Sigmoid colon (tissue), 7 donors: ENCODE data around the gene NCR2. TPM values are rescaled to one million over a fixed set of nuclear protein-coding genes. Genes with fewer than 3 reads are reported as not detected.

Source experiments
- DNase-seq: peaks from one replicate; pipeline ENCODE4 v3.0.0-alpha.2; 2019
- H3K27ac ChIP-seq, 4 donors: fragments of 200-600 bp; sonication (generic); one replicate each; pipeline ENCODE4 v1.5.1; 2016 to 2019; ENCODE audit warnings: mild to moderate bottlenecking in 1 of 4
- H3K27me3 ChIP-seq, 3 donors: fragments of 200-600 bp; sonication (generic); one replicate each; pipeline ENCODE4 v1.5.1; 2019; ENCODE audit warnings: mild to moderate bottlenecking in 1 of 3
- H3K36me3 ChIP-seq, 4 donors: fragments of 200-600 bp; sonication (generic); one replicate each; pipeline ENCODE4 v1.5.1; 2016 to 2019
- H3K4me1 ChIP-seq, 4 donors: fragments of 200-600 bp; sonication (generic); one replicate each; pipeline ENCODE4 v1.5.1; 2017 to 2019
- H3K4me3 ChIP-seq, 4 donors: fragments of 200-600 bp; sonication (generic); one replicate each; pipeline ENCODE4 v1.5.1; 2017 to 2019; ENCODE audit warnings: mild to moderate bottlenecking in 2 of 4, moderate library complexity in 1 of 4
- H3K9me3 ChIP-seq, 4 donors: fragments of 200-600 bp in 3 of 4; sonication (generic) in 3 of 4; one replicate each; pipeline versions ENCODE4 v1.5.1 to v1.6.1; 2013 to 2019
- CTCF ChIP-seq, 4 experiments: fragments of 450-650 bp in 3 of 4; fragments of 200-600 bp in 1 of 4; IDR thresholded peaks; one replicate each; pipeline ENCODE4 v1.5.1; 2016 to 2019; ENCODE audit warnings: antibody characterized with exemption in 4 of 4, mild to moderate bottlenecking in 3 of 4, moderate library complexity in 2 of 4
- EP300 ChIP-seq, 4 donors: sonication (generic); formaldehyde crosslinking; IDR thresholded peaks; one replicate each; pipeline ENCODE4 v1.6.1; 2017; ENCODE audit warnings: antibody characterized with exemption in 4 of 4
- POLR2A ChIP-seq, 2 donors: fragments of 450-650 bp; IDR thresholded peaks; one replicate each; pipeline ENCODE4 v1.6.1; 2016; ENCODE audit warnings: antibody characterized with exemption in 2 of 2, mild to moderate bottlenecking in 2 of 2, moderate library complexity in 2 of 2
- POLR2AphosphoS5 ChIP-seq, 4 donors: sonication (generic); formaldehyde crosslinking; IDR thresholded peaks; one replicate each; pipeline ENCODE4 v1.6.1; 2017; ENCODE audit warnings: antibody characterized with exemption in 4 of 4
- WGBS, 2 donors: extraction: QIAGEN DNeasy Blood & Tissue Kit; methylation state at CpG; one replicate each; pipeline ENCODE4 v1.1.7; 2013; 5-methylcytosine and 5-hydroxymethylcytosine counted together
- intact Hi-C: fragments of 100-400 bp; cut with DNase I; formaldehyde crosslinking; loops from one replicate; pipeline ENCODE4 v1.15.1; 2023
- polyA plus RNA-seq, 3 donors: library from polyadenylated mRNA; stranded (reverse); fragments of 200-250 nt; gene quantifications; one replicate each; pipeline ENCODE4 v1.2.3, GENCODE V29; 2013
- total RNA-seq, 4 donors: library from RNA; depleted of rRNA; stranded (reverse); fragments of >200 nt; gene quantifications; one replicate each; pipeline ENCODE4 v1.1.0, GENCODE V29; 2016
- donor health status: healthy with polysubstance abuse.
- donor health status: Bipolar disorder and iron deficiency.
- donor health status: healthy.

Gene NCR2
- total and polyA plus RNA-seq, 7 donors, result 0.20 TPM; not detected in 6

GRCh38 chr6:41347378-41348050 is 12.1 kb downstream of the NCR2 start:
- peaks cover 0 to 16% (median 3%) of the 10 kb centered on the region in 3 donors for H3K27me3 ChIP-seq
- H3K4me3 ChIP-seq, result no peak overlapping the region
- peaks cover 0 to 4% (median 0%) of the 10 kb centered on the region in 4 donors for H3K9me3 ChIP-seq
- H3K27ac ChIP-seq, result no peak overlapping the region
- 85% methylated on average over 9 of the region's 9 CpGs for WGBS, 2 donors
- intact Hi-C loops, result no loop called here
- no peak for DNase-seq
- H3K36me3 ChIP-seq, result no peaks in the 10 kb centered on the region
- TF ChIP-seq EP300 (IDR thresholded peaks at IDR 0.05), result no peak
- no peak for TF ChIP-seq POLR2A (IDR thresholded peaks at IDR 0.05)
- TF ChIP-seq CTCF (IDR thresholded peaks at IDR 0.05), result no peak
- no peak for TF ChIP-seq POLR2AphosphoS5 (IDR thresholded peaks at IDR 0.05)
- no peaks in the 10 kb centered on the region for H3K4me1 ChIP-seq

- no peak for DNase-seq
- intact Hi-C loops, result no loop called here
- no peak overlapping the region for H3K4me3 ChIP-seq
- peaks cover 0 to 4% (median 0%) of the 10 kb centered on the region in 4 donors for H3K9me3 ChIP-seq
- no peaks in the 10 kb centered on the region for H3K4me1 ChIP-seq
- H3K36me3 ChIP-seq, result no peaks in the 10 kb centered on the region
- 97 to 99% methylated on average over 2 of the region's 2 CpGs for WGBS, 2 donors
- H3K27me3 ChIP-seq, result peaks cover 0 to 24% (median 3%) of the 10 kb centered on the region in 3 donors
- TF ChIP-seq CTCF (IDR thresholded peaks at IDR 0.05) (no peak), POLR2A (IDR thresholded peaks at IDR 0.05) (no peak), POLR2AphosphoS5 (IDR thresholded peaks at IDR 0.05) (no peak), EP300 (IDR thresholded peaks at IDR 0.05) (no peak)
- no peak overlapping the region for H3K27ac ChIP-seq
These were observed 13.5 kb downstream of the NCR2 start for GRCh38 chr6:41348934-41349333.

GRCh38 chr6:41352396-41352795 is 17.0 kb downstream of the NCR2 start:
- DNase-seq, result peak; percentile 25
- WGBS, 2 donors, result 33 to 49% methylated on average over 3 of the region's 3 CpGs
- Histone ChIP-seq H3K4me1 (no peaks in the 10 kb centered on the region), H3K9me3 (peaks cover 0 to 4% (median 0%) of the 10 kb centered on the region in 4 donors), H3K36me3 (no peaks in the 10 kb centered on the region), H3K27me3 (peaks cover 0 to 24% (median 3%) of the 10 kb centered on the region in 3 donors), H3K4me3 (no peak overlapping the region), H3K27ac (no peak overlapping the region)
- intact Hi-C loops, result no loop called here
- TF ChIP-seq POLR2AphosphoS5 (IDR thresholded peaks at IDR 0.05), result no peak
- TF ChIP-seq CTCF (IDR thresholded peaks at IDR 0.05), result no peak
- TF ChIP-seq EP300 (IDR thresholded peaks at IDR 0.05), result no peak
- no peak for TF ChIP-seq POLR2A (IDR thresholded peaks at IDR 0.05)

- H3K4me3 ChIP-seq, result no peak overlapping the region
- DNase-seq, result peak; percentile 30
- no peak overlapping the region for H3K27ac ChIP-seq
- intact Hi-C loops, result no loop called here
- H3K27me3 ChIP-seq, result peaks cover 0 to 24% (median 3%) of the 10 kb centered on the region in 3 donors
- H3K9me3 ChIP-seq, result peaks cover 0 to 4% (median 0%) of the 10 kb centered on the region in 4 donors
- WGBS, 2 donors, result 95 to 96% methylated on average over 3 of the region's 3 CpGs
- H3K36me3 ChIP-seq, result no peaks in the 10 kb centered on the region
- no peak for TF ChIP-seq CTCF (IDR thresholded peaks at IDR 0.05)
- TF ChIP-seq EP300 (IDR thresholded peaks at IDR 0.05), result no peak
- no peak for TF ChIP-seq POLR2AphosphoS5 (IDR thresholded peaks at IDR 0.05)
- no peak for TF ChIP-seq POLR2A (IDR thresholded peaks at IDR 0.05)
- H3K4me1 ChIP-seq, result no peaks in the 10 kb centered on the region
These were observed 17.5 kb downstream of the NCR2 start for GRCh38 chr6:41352907-41353306.
